SK-N-MC (cell line): ENCODE measurements around the gene CD2AP.

Experiments
- EZH2 ChIP-seq: fragments of 200-600 bp; sonication (generic); IDR thresholded peaks from one replicate; pipeline ENCODE4 v1.6.1; 2017; ENCODE audit warnings: antibody characterized with exemption
- FOXP2 ChIP-seq: optimal IDR thresholded peaks from 2 replicates; pipeline ENCODE3; 2011; ENCODE audit warnings: mild to moderate bottlenecking, moderate library complexity; ENCODE audit not compliant: insufficient read depth; ENCODE audit errors: extremely low read length, control extremely low read depth
- POLR2AphosphoS5 ChIP-seq: IDR thresholded peaks from 2 replicates; pipeline ENCODE4 v1.6.1; 2012; ENCODE audit warnings: mild to moderate bottlenecking, low read depth, low read length, borderline replicate concordance

DNA sequence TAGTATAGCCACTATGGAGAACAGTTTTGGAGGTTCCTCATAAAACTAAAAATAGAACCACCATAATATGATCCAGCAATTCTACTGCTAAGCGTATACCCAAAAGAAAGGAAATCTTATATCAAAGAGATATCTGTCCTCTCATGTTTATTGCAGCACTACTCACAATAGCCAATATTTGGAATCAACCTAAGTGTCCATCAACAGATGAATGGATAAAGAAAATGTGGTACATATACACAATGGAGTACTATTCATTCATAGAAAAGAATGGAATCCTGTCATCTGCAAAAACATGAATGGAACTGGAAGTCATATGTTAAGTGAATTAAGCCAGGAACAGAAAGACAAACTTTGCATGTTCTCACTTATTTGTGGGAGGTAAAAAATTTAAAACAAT lies 5.7 kb upstream of the CD2AP start:
- no peak for TF ChIP-seq EZH2
- TF ChIP-seq POLR2AphosphoS5: no peak
- TF ChIP-seq FOXP2: no peak
